HEK293 (cell line): Measurements from ENCODE around the gene ZNF232.
"Not testable (repeated sequence)": the region's sequence is repeated elsewhere in the genome, so short reads cannot be mapped to it uniquely, and the experiment has no call there.

Experiments
- CTCF ChIA-PET: fragments of 350-600 bp; formaldehyde crosslinking; extraction: SDS; loops from one replicate; lab custom pipeline; 2021; ENCODE audit warnings: antibody characterized with exemption; lab: Yijun Ruan, JAX
- POLR2A ChIA-PET: fragments of 300-600 bp; formaldehyde crosslinking; extraction: SDS; loops from one replicate; lab custom pipeline; 2020; ENCODE audit warnings: antibody characterized with exemption, inconsistent platforms; lab: Yijun Ruan, JAX
- H3K27ac ChIP-seq: fragments of 200-500 bp; sonication (Bioruptor generic); 2 replicates; pipeline ENCODE4 v1.5.1; 2014; ENCODE audit warnings: low read depth, low read length, control low read depth, inconsistent platforms; ENCODE audit errors: extremely low read depth
- H3K36me3 ChIP-seq, 2 experiments: fragments of 200-500 bp in 1 of 2; sonication (Bioruptor generic) in 1 of 2; 1 replicate in 1 of 2; 2 replicates in 1 of 2; pipeline ENCODE4 v1.5.1; 2014 to 2017; ENCODE audit warnings: inconsistent platforms in 2 of 2, low read length in 2 of 2; ENCODE audit not compliant: control insufficient read depth in 2 of 2, insufficient read depth in 1 of 2
- H3K4me1 ChIP-seq: fragments of 200-500 bp; sonication (Bioruptor generic); 2 replicates; pipeline ENCODE4 v1.5.1; 2014; ENCODE audit warnings: mild to moderate bottlenecking, low read length, inconsistent platforms; ENCODE audit not compliant: control insufficient read depth, insufficient read depth
- H3K4me3 ChIP-seq: 2 replicates; pipeline ENCODE4 v1.5.1; 2011; ENCODE audit warnings: low read depth, mild to moderate bottlenecking, control low read depth, low read length, moderate library complexity
- H3K9me3 ChIP-seq: fragments of 200-500 bp; sonication (Bioruptor generic); 2 replicates; pipeline ENCODE4 v1.5.1; 2014; ENCODE audit warnings: low read depth, low read length, inconsistent platforms; ENCODE audit not compliant: control insufficient read depth, insufficient read depth
- GLI4 ChIP-seq: fragments of 450-650 bp; formaldehyde crosslinking; IDR thresholded peaks from 2 replicates; pipeline ENCODE4 v1.5.1; 2016; ENCODE audit warnings: missing biosample characterization, missing genetic modification characterization
- KLF16 ChIP-seq: fragments of 450-650 bp; formaldehyde crosslinking; IDR thresholded peaks from 2 replicates; pipeline ENCODE4 v1.5.1; 2017; ENCODE audit warnings: missing biosample characterization, missing genetic modification characterization
- ZNF155 ChIP-seq: fragments of 450-650 bp; formaldehyde crosslinking; IDR thresholded peaks from 2 replicates; pipeline ENCODE4 v1.5.1; 2016; ENCODE audit warnings: missing biosample characterization, missing genetic modification characterization
- ZNF169 ChIP-seq: fragments of 450-650 bp; formaldehyde crosslinking; IDR thresholded peaks from 2 replicates; pipeline ENCODE4 v1.5.1; 2016; ENCODE audit warnings: missing biosample characterization, missing genetic modification characterization
- ZNF292 ChIP-seq: fragments of 450-650 bp; formaldehyde crosslinking; IDR thresholded peaks from 2 replicates; pipeline ENCODE4 v1.5.1; 2016; ENCODE audit warnings: low read depth, missing biosample characterization, missing genetic modification characterization, borderline replicate concordance
- ZNF335 ChIP-seq: fragments of 450-650 bp; formaldehyde crosslinking; conservative IDR thresholded peaks from 2 replicates; pipeline ENCODE4 v1.5.1; 2016; ENCODE audit warnings: missing biosample characterization, missing genetic modification characterization
- ZNF354C ChIP-seq: fragments of 450-650 bp; formaldehyde crosslinking; IDR thresholded peaks from 2 replicates; pipeline ENCODE4 v1.5.1; 2016; ENCODE audit warnings: missing biosample characterization, missing genetic modification characterization, low read depth, borderline replicate concordance
- ZNF529 ChIP-seq: fragments of 450-650 bp; formaldehyde crosslinking; IDR thresholded peaks from 2 replicates; pipeline ENCODE4 v1.5.1; 2017; ENCODE audit warnings: missing genetic modification characterization, missing biosample characterization; ENCODE audit not compliant: insufficient replicate concordance
- ZNF624 ChIP-seq: fragments of 450-650 bp; formaldehyde crosslinking; IDR thresholded peaks from 2 replicates; pipeline ENCODE4 v1.5.1; 2017; ENCODE audit warnings: missing biosample characterization, missing genetic modification characterization
- TF ChIP-seq, protein P1 (sequence below): fragments of 450-650 bp; formaldehyde crosslinking; IDR thresholded peaks from 2 replicates; pipeline ENCODE4 v1.5.1; 2016; ENCODE audit warnings: missing biosample characterization, missing genetic modification characterization
- TF ChIP-seq, protein P2 (sequence below): fragments of 450-650 bp; formaldehyde crosslinking; IDR thresholded peaks from 2 replicates; pipeline ENCODE4 v1.5.1; 2016; ENCODE audit warnings: missing biosample characterization, missing genetic modification characterization
- TF ChIP-seq, protein P3 (sequence below): fragments of 450-650 bp; formaldehyde crosslinking; IDR thresholded peaks from 2 replicates; pipeline ENCODE4 v1.5.1; 2017; ENCODE audit warnings: missing biosample characterization, missing genetic modification characterization

ZNF232 gene

DNA sequence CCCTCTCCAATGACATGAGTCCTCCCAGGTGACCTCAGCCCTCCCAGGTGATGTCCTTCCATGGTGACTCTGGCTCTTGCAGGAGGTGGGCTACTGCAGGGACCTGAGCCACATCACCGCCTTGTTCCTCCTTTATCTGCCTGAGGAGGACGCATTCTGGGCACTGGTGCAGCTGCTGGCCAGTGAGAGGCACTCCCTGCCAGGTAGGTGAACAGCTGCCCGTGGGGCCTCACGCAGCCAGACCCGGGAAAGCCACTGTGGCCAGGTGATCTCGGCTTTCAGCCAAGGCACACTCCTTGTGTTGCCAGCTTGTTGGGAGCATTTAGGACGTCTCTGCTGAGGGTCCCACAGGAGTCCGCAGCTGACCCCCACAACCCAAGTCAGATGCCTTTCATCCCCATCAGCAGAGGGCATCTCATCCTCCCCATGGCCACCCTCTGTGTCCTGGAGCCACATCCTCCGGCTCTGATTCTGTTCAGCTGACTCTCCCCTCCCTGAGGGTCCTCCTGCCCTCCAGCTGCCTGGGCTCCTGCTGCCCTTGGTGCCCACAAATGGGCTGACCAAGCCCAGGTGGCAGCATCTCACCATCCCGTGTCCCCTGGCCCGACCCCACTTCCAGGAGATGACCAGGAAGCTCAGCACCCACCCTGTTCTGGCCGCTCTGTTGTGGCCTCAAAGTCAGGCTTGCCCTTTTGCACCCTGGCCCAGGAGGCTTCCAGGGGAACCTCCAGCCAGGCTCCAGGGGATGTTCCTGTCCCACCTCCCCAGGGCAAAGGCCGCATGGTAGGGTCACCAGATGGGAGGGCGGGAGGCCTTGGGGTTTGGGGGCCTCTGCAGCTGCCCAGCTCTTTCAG, 24.3 kb upstream of the ZNF232 start (continued):
- TF ChIP-seq, protein P1, sequence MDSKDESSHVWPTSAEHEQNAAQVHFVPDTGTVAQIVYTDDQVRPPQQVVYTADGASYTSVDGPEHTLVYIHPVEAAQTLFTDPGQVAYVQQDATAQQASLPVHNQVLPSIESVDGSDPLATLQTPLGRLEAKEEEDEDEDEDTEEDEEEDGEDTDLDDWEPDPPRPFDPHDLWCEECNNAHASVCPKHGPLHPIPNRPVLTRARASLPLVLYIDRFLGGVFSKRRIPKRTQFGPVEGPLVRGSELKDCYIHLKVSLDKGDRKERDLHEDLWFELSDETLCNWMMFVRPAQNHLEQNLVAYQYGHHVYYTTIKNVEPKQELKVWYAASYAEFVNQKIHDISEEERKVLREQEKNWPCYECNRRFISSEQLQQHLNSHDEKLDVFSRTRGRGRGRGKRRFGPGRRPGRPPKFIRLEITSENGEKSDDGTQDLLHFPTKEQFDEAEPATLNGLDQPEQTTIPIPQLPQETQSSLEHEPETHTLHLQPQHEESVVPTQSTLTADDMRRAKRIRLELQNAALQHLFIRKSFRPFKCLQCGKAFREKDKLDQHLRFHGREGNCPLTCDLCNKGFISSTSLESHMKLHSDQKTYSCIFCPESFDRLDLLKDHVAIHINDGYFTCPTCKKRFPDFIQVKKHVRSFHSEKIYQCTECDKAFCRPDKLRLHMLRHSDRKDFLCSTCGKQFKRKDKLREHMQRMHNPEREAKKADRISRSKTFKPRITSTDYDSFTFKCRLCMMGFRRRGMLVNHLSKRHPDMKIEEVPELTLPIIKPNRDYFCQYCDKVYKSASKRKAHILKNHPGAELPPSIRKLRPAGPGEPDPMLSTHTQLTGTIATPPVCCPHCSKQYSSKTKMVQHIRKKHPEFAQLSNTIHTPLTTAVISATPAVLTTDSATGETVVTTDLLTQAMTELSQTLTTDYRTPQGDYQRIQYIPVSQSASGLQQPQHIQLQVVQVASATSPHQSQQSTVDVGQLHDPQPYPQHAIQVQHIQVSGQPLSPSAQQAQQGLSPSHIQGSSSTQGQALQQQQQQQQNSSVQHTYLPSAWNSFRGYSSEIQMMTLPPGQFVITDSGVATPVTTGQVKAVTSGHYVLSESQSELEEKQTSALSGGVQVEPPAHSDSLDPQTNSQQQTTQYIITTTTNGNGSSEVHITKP (tag by site-specific recombination): no peak
- no peak for TF ChIP-seq ZNF155 (tag by site-specific recombination)
- no peak for TF ChIP-seq ZNF354C
- TF ChIP-seq KLF16 (tag by site-specific recombination): no peak

DNA sequence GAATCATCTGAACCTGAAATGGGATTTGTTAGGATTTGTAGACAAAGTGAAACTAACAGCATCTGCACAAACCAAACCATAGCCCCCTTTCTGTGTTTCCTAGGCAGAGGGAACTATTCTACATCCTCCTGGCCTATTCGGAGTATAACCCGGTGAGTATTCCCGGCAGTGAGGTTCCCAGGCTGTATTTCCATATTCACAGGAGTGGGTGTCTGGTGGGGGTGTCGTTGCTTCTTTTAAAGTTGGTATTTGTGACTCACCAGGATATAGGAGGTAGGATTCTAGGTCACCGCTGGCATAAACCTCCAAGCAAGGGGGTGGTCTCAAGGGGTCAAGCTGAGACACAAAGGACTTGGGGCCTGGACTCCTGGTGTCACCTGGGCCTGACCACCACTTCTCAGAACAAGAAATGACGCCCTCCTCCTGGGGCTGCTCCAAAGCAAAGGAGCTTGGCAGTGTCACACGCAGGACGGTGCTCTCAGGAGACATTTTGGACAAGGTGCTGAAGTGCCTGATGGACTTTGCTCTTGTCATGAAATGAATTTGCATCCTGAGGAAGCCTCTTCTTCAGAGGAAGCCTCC, 23.5 kb upstream of the ZNF232 start:
- H3K36me3 ChIP-seq, H3K9me3 ChIP-seq, H3K4me3 ChIP-seq, H3K4me1 ChIP-seq, POLR2A ChIA-PET, H3K27ac ChIP-seq: not testable (repeated sequence)
- CTCF ChIA-PET: interaction anchor here (0.6 to 0.7 kb wide), 3 partner anchors 72 to 170 kb away, joined by 3 to 6 read pairs (median 4); no protein-coding TSS in a partner anchor

DNA sequence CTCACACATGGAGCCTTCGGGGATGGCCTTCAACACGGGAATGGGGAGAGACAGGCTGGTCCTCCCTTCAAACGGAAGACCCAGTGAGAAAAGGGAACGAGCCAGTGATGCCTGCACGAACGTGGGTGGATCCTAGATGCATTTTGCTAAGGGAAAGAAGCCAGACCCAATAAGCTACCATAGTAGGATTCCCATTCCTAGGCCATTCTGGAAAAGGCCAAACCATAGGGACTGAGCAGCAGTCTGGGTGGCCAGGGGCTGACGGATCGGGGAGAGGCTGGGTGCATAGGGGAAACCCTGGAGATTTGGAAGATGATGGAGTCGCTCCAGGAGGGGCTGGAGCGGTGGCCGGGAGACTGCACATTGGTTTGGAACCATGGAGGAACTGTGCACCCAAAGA, 22.9 kb upstream of the ZNF232 start:
- POLR2A ChIA-PET, H3K4me3 ChIP-seq, H3K27ac ChIP-seq, H3K9me3 ChIP-seq, H3K4me1 ChIP-seq, H3K36me3 ChIP-seq: not testable (repeated sequence)
- CTCF ChIA-PET: interaction anchor here (0.6 to 0.7 kb wide), 2 partner anchors 71 to 169 kb away, joined by 3 to 6 read pairs; no protein-coding TSS in a partner anchor

DNA sequence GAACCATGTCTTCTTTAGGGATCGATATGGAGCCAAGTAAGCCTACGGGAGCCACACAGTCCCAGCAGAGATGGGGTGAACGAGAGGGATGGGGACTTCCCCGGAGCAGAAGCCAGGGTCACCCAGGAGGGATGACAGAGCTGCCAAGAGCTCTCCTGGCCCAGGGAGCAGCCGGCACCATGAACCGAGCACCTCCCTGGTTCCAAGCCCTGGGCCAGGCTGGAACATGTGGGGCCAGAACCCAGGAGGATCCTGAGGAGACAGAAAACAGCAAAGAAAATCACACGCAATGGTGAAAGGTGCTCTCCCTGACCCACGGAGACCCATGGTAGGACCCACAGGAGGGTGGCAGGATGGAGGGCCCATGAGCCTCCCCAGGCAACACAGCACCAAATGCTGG, 22.3 kb upstream of the ZNF232 start:
- CTCF ChIA-PET, H3K27ac ChIP-seq, H3K4me1 ChIP-seq, H3K9me3 ChIP-seq, POLR2A ChIA-PET, H3K36me3 ChIP-seq, H3K4me3 ChIP-seq: not testable (repeated sequence)

DNA sequence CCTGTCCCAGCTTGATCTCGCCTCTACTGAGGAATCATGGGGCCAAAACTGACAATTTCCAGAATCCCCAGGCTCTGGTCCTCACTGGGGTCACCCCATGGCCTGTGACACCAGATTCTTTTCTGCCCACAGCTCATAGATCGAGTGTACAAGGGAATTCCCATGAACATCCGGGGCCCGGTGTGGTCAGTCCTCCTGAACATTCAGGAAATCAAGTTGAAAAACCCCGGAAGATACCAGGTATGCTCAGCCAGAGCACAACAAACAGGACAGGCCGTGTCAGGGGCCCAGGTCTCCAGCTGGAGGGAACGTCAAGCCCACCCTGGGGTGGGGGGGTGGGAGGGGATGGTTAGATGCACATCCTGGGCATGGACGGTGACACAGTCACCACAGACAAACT, 21.6 kb upstream of the ZNF232 start:
- Histone ChIP-seq H3K4me1 (no peaks in the 10 kb centered on the region), H3K4me3 (no peak overlapping the region), H3K9me3 (no peaks in the 10 kb centered on the region), H3K27ac (no peak overlapping the region), H3K36me3 (no peaks in the 10 kb centered on the region)
- no peak for TF ChIP-seq ZNF169 (tag by site-specific recombination)
- TF ChIP-seq, protein P2, sequence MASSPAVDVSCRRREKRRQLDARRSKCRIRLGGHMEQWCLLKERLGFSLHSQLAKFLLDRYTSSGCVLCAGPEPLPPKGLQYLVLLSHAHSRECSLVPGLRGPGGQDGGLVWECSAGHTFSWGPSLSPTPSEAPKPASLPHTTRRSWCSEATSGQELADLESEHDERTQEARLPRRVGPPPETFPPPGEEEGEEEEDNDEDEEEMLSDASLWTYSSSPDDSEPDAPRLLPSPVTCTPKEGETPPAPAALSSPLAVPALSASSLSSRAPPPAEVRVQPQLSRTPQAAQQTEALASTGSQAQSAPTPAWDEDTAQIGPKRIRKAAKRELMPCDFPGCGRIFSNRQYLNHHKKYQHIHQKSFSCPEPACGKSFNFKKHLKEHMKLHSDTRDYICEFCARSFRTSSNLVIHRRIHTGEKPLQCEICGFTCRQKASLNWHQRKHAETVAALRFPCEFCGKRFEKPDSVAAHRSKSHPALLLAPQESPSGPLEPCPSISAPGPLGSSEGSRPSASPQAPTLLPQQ (tag by site-specific recombination): no peak
- TF ChIP-seq GLI4 (tag by site-specific recombination): no peak
- TF ChIP-seq, protein P3, sequence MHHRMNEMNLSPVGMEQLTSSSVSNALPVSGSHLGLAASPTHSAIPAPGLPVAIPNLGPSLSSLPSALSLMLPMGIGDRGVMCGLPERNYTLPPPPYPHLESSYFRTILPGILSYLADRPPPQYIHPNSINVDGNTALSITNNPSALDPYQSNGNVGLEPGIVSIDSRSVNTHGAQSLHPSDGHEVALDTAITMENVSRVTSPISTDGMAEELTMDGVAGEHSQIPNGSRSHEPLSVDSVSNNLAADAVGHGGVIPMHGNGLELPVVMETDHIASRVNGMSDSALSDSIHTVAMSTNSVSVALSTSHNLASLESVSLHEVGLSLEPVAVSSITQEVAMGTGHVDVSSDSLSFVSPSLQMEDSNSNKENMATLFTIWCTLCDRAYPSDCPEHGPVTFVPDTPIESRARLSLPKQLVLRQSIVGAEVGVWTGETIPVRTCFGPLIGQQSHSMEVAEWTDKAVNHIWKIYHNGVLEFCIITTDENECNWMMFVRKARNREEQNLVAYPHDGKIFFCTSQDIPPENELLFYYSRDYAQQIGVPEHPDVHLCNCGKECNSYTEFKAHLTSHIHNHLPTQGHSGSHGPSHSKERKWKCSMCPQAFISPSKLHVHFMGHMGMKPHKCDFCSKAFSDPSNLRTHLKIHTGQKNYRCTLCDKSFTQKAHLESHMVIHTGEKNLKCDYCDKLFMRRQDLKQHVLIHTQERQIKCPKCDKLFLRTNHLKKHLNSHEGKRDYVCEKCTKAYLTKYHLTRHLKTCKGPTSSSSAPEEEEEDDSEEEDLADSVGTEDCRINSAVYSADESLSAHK (tag by site-specific recombination): no peak
- TF ChIP-seq ZNF624 (tag by site-specific recombination): no peak
- no peak for TF ChIP-seq ZNF529 (tag by site-specific recombination)
- no peak for TF ChIP-seq ZNF292 (tag by site-specific recombination)
- no peak for TF ChIP-seq ZNF335 (tag by site-specific recombination)
- ChIA-PET CTCF (no interaction called here), POLR2A (interaction anchor here (0.6 kb wide), 1 partner anchor 16 kb away, joined by 3 read pairs; no protein-coding TSS in a partner anchor)

DNA sequence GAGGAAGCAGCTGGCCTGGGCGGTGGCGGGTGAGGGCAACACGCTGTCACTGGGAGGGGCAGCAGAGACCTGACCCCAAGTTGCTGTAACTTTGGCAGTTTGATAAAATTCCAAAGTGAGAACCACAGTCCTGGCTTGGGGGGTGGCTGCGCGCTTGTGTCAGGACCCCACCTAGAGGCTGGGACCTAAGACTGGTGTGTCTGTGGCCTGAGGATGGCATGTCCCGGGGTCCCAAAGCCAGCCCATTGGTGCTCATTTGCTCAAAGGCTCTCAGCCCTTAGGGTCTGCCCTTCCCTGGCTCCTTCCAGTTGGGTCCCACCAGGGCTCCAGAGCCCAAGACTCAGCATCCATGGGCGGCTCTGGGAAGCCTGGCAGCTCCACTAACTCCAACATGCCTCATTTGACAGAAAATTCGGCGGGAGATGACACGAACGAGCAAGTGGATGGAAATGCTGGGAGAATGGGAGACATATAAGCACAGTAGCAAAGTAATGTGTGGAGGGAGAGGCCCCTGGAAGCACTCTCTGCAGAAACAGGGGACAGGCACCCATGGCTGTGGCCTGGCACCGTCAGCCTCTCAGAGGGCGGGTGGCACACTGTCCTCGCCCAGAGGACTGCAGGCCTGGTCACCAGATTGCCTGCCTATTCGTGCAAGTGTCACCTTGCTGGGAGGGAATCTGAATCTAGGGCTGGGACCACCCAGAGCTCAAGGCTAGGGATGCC, 21.0 kb upstream of the ZNF232 start:
- H3K4me1 ChIP-seq, H3K36me3 ChIP-seq, H3K4me3 ChIP-seq, H3K9me3 ChIP-seq, H3K27ac ChIP-seq, CTCF ChIA-PET: not testable (repeated sequence)
- POLR2A ChIA-PET: interaction anchor here (0.6 kb wide), 1 partner anchor 15 kb away, joined by 3 read pairs; no protein-coding TSS in a partner anchor
